Fibroblast of skin of right quadriceps (primary cell): ENCODE measurements around the gene ALG14.
"Not testable (repeated sequence)": the region's sequence is repeated elsewhere in the genome, so short reads cannot be mapped to it uniquely, and the experiment has no call there.

ENCODE experiments used
- DNase-seq: peaks from one replicate; pipeline ENCODE4 v3.0.0-alpha.2; 2013

The ALG14 gene

GRCh38 chr1:94951509-94952208 lies 121.1 kb downstream of the ALG14 start:
- no peak for DNase-seq

GRCh38 chr1:94951046-94951445 lies 121.7 kb downstream of the ALG14 start:
- DNase-seq, result no peak

- DNase-seq, result peak; percentile 51
These were observed 122.8 kb downstream of the ALG14 start for GRCh38 chr1:94949681-94950661.

DNA sequence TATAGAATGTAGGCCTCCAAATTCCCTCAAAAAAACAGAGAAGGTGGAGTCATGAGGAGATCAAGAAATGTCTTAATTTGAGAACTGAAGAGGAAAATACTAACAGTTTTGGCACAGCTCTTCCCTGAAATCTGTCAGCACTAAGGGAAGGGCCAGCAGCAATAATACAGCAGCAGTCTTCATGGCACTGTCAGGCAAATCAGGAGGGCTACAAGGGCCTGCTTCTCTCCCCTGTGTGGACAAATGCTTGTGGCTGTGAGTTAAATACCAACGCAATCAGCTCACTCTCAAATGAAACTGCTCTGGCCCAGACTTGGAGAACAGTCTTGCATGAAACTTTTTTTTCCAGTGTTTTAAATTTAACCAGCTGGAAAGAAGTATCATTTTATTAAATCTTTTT lies 125.3 kb downstream of the ALG14 start:
- DNase-seq, result peak; percentile 83

DNA sequence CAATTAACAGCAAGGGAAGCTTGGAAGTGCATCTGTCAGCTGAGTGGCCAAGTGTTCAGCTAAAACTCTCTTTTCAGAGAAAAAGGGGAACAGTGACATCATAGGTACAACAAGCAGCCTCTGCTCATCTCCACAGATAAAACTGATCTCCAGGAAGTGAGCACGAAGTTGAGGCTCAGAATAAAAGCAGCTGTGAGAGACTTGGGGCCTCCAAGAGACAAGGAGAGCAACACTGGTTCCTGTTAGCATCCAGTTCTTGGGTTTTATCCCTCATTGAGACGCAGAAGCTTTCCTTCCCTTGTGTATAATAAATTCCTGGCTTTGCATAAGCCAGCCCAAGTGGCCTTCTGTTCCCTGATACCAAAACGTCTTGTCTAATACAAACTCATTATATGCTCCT lies 125.9 kb downstream of the ALG14 start:
- no peak for DNase-seq

- DNase-seq, result no peak
These were observed 130.3 kb downstream of the ALG14 start for GRCh38 chr1:94942171-94943128.

- not testable (repeated sequence) for DNase-seq
These were observed 131.3 kb downstream of the ALG14 start for GRCh38 chr1:94941480-94941879.

GRCh38 chr1:94940738-94941137 lies 132.0 kb downstream of the ALG14 start:
- DNase-seq, result no peak

- no peak for DNase-seq
These were observed 134.9 kb downstream of the ALG14 start for GRCh38 chr1:94937820-94938219.

DNA sequence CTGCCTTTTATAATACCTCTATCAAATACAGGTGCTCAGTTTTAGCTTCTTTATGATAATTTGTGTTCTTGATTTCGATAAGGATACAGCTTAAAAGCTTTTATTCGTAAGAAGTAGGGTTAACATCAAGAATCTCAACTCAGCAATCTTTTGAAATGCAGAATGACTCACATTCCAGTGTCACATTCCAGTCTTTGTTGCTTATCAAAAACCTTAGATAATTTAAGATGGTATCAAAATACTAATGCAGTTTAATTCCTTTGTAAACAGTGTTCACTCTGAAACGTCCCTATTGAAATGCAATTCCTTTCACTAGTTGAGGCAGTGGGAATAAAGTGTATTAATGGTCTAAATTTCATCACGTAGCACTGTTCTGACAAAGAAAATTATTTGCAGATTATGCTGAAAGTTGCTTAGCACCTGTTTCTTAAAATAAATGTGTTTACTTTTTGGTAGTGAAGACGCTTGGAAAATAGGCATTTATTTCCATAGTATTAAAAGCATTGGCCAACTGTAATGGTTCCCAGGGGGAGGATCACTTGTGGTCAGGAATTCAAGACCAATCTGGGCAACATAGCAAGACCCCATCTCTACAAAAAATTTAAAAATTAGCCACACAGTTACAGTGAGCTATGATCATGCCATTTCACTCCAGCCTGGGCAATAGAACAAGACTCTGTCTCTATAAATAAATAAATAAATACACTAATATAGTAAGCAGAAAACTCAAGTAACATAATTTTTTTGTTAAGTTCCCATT lies 135.7 kb downstream of the ALG14 start:
- DNase-seq, result no peak

DNA sequence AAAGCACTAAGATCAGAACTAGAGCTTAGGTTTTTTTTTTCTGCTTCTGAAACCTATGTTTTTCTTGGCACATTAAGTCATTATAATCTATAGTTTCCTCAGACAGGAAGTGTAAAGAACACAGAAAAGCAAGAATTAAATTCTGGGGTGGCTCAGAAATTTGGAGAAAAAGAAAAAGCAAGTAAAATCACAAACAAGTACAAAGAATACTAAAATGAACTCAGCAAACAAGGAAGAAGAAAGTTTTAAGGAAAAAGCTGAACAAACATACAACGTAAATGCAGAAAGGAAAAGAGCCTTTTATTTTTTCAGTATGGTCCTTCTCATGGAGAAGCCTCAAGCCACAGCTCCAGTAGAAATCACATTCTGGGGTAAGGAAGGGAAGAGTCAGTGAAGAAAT lies 137.3 kb downstream of the ALG14 start:
- DNase-seq, result no peak

DNA sequence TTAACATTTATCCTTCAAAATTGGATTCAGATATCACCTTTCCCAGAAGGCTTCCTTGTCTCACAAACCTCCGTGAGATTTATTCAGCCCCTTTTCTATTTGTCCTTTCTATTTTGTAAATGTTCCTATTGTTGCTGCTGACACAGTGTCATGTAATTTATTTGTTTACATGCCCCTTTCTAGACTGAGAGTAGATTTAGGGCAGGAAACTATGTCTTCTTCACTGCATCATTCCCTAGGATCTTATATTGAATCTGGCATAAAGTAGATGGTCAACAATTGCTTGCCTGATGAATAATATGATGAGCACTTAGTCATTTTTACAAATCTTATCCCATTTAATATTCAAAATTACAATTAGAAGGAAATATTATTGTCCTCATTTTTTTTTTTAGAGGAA lies 137.7 kb downstream of the ALG14 start:
- DNase-seq, result no peak

DNA sequence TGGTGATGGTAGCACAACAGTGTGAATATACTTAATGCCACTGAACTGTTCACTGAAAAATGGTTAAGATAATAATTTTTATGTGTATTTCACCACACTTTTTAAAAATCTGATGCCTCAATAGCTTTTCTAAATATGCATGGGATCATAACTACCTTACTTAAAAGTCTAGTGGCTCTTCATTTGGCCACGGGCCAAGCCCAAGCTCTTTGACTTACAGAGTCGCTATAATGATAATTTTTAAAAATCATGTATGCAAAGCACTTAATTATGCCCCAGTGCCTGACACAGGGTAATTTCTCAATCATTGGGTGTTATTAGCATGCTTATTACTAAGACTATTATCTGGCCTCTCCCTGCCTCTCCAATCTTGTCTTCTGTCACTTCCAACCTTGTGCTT lies 138.2 kb downstream of the ALG14 start:
- DNase-seq, result no peak

DNA sequence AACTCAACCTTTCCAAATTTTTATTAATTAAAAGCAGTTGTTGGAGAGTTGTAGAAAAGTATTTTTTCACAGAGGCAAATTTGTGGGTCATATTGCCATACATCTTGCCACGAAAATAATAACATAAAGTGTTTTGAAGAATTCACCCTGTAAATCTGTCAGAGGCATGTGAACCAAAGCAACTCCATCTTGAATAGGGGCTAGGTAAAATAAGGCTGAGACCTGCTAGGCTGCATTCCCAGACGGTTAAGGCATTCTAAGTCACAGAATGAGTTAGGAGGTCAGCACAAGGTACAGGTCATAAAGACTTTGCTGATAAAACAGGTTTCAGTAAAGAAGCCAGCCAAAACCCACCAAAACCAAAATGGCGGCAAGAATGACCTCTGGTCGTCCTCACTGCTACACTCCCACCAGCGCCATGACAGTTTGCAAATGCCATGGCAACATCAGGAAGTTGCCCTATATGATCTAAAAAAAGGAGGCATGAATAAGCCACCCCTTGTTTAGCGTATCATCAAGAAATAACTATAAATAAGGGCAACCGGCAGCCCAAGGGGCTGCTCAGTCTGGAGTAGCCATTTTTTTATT lies 141.4 kb downstream of the ALG14 start:
- no peak for DNase-seq

DNA sequence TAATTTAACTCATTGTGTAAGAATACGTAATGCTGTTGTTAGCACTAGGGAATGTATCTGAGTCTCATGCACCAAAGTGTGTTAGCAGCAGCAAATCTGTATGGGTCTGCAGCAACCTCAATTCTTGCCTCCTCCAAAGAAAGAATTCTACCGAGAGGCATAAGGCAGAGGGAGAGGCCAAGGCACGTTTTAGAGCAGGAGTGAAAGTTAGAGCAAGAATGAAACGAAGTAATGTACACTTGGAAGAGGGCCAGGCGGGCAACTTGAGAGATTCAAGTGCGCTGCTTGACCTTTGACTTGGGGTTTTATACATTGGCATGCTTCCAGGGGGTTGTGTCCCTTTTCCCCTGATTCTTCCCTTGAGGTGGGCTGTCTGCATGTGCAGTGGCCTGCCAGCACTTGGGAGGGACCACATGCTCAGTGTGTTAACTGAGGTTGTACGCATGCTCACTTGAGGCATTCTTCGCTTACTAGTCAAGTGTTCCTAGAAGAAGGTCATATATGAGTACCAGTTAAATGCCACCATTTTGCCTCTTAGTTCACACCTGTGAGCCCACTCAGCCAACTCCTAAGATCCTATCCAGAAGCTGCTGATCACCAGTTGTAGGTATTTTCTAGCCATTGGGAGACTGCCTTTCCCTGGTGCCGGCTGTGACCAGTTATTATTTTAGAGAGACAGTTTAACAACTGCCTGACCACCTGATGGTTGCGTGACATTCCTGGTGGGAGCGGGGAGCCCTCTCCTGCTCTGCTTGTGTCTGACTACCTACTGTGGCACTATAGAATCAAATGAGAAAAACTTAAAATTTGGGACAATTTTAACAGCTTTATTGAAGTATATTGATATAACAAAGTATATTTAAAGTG lies 143.2 kb downstream of the ALG14 start:
- DNase-seq, result no peak

DNA sequence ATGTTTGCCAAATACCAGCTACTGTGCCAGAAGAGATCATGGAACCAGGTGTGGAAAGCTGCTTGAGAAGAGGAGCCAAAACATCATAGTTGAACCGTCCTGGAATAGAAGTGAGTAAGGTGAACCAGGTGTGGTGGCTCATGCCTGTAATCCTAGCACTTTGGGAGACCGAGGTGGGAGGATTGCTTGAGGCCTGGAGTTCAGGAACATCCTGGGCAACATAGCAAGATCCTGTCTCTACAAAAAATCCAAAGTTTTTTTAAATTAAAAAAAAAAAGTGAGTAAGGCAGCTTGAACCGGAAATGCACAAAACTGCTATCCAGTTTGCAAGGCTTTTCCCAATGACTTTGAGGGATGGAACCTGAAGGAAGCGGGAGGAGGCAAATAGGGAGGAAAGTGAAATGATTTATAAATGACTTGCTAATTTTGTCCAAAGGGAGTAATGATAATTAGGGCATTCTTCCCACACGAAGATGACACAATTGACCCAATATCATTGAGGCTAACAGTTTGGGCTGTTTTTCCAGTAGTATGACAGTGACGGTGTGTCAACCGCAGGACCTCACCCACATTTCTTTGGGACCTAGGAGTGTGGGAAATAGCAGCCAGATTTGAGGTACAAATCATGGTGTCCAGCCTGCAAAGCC lies 144.3 kb downstream of the ALG14 start:
- no peak for DNase-seq

DNA sequence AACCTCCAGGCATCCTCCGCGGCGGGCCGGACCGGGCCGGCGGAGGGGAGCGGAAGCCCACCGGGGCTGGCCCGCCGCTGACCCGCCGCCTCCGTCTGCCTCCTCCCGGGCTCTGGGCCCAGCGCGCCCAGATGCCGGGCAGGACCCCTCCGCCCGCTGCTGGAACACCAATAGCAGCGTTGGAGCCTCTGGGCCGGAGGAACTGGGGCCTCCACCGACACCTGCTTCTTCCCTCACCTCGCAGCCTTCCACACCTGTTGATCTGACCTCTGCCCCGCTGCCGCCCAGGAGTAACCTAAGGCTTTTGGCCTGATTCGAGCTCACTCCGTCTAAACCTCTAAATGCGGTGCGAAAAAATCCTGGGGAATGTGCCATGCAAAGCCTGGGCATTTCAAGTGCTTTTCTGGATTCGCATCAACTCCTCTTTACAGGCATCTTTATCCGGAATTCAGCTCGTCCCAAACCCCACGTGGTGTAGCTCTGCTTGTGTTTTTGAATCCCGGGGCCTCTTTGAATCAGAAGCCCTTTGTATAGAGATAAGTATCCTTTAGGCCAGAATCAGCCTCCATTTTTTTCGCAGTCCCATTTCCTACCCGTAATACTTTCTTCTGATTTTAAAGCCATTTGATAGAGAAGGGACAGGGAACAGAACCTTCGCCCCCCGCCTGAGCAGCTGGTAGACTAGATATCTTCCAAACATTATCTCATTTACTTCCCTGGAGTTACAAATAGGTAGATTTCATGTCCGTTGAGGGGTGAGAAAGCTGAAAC lies 145.2 kb downstream of the ALG14 start:
- DNase-seq, result no peak

GRCh38 chr1:94926915-94927404 lies 145.8 kb downstream of the ALG14 start, which contains the start of gene CNN3:
Gene CNN3, minus strand, starts transcription at chr1:94927110. Its CDS starts 216 bp downstream, at chr1:94926894.
- peak; percentile 93 for DNase-seq
